Hepatocyte (in vitro differentiated cells): Measurements from ENCODE around the gene TMEM244.

Source experiments
- EZH2 ChIP-seq: fragments of 200-600 bp; sonication (generic); IDR thresholded peaks from 2 replicates; pipeline ENCODE4 v1.6.1; 2016; ENCODE audit warnings: antibody characterized with exemption, mild to moderate bottlenecking, borderline replicate concordance
- TF ChIP-seq, protein P1 (sequence below): fragments of 200-600 bp; sonication (generic); IDR thresholded peaks from 2 replicates; pipeline ENCODE4 v1.5.1; 2016; ENCODE audit warnings: antibody characterized with exemption, mild to moderate bottlenecking; ENCODE audit not compliant: poor library complexity

DNA sequence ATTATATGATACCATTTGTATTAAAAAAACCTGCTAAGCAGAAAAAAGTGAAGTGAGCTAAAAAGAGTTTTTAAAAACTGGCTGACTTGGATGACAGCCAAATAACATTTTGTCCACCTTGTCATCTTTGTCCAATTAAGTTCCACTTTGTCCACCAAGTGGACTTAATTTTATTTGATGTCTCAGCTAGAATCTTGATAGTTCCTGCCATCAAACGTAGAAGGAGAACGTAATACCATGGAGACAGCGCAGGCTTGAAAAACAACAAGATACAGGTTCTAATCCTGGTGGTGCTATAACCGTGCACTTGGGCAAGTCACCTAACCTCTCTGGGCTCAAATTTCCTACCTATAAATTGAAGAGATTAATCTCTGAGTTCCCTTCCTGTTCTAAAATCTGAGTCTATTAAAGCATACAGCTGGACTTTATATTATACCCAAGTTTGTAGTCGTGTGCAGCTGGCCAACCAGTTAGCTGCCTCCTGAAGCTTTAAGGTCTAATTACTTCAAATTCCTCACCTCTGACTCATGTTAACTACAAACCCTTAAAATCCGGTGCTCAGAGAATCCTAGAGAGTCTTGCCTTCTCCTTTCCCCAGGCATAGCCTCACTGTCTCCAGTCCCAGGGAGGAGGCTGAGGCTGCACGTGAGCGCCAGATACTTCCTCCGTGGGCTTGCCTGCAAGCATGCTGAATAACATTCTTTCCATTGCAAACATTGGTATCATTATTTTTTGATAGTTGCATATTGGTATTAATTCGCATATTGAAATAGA is 16.8 kb downstream of the TMEM244 start:
- TF ChIP-seq, protein P1, sequence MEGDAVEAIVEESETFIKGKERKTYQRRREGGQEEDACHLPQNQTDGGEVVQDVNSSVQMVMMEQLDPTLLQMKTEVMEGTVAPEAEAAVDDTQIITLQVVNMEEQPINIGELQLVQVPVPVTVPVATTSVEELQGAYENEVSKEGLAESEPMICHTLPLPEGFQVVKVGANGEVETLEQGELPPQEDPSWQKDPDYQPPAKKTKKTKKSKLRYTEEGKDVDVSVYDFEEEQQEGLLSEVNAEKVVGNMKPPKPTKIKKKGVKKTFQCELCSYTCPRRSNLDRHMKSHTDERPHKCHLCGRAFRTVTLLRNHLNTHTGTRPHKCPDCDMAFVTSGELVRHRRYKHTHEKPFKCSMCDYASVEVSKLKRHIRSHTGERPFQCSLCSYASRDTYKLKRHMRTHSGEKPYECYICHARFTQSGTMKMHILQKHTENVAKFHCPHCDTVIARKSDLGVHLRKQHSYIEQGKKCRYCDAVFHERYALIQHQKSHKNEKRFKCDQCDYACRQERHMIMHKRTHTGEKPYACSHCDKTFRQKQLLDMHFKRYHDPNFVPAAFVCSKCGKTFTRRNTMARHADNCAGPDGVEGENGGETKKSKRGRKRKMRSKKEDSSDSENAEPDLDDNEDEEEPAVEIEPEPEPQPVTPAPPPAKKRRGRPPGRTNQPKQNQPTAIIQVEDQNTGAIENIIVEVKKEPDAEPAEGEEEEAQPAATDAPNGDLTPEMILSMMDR = no peak
- TF ChIP-seq EZH2 = no peak
